IMR-90 (cell line): ENCODE data around the gene SLC22A25. TPM values are rescaled to one million over a fixed set of nuclear protein-coding genes. Genes with fewer than 3 reads are reported as not detected.

Experiments
- ATAC-seq: fragments of 200-7000 bp; cut with Tn5 transposase; 2 replicates; pipeline ENCODE4 v1.9.1; 2020; ENCODE audit warnings: low read depth, mild to moderate bottlenecking, moderate library complexity
- BruUV-seq: library from RNA; stranded (reverse); fragments of 400-500 nt; replicated peaks from 2 replicates; lab custom pipeline; 2021; lab: Mats Ljungman, UMichigan
- CTCF ChIA-PET: fragments of 300-600 bp; formaldehyde crosslinking; extraction: SDS; loops from one replicate; lab custom pipeline; 2021; ENCODE audit warnings: antibody characterized with exemption; lab: Yijun Ruan, JAX
- POLR2A ChIA-PET: fragments of 300-600 bp; sonication (Branson Sonifier 250); formaldehyde crosslinking; loops from one replicate; lab custom pipeline; 2022; ENCODE audit warnings: antibody characterized with exemption; ENCODE audit not compliant: unreplicated experiment; lab: Charles Lee
- DNase-seq: peaks from one replicate; pipeline ENCODE4 v3.0.0; 2013
- H2AFZ ChIP-seq: replicated peaks from 2 replicates; pipeline ENCODE3; 2013; ENCODE audit warnings: low read length, mild to moderate bottlenecking; ENCODE audit not compliant: poor library complexity
- H2AK5ac ChIP-seq: 2 replicates; pipeline ENCODE4 v1.6.1; 2013; ENCODE audit warnings: low read depth, low read length, inconsistent platforms
- H2AK9ac ChIP-seq: replicated peaks from 2 replicates; pipeline ENCODE3; 2013; ENCODE audit warnings: mild to moderate bottlenecking, low read depth, low read length, moderate library complexity; ENCODE audit not compliant: poor library complexity
- H2BK120ac ChIP-seq: 2 replicates; pipeline ENCODE4 v1.6.1; 2013; ENCODE audit warnings: low read depth, low read length, inconsistent platforms
- H2BK15ac ChIP-seq: 3 replicates; pipeline ENCODE4 v1.6.1; 2013; ENCODE audit warnings: low read depth, low read length, inconsistent platforms
- H2BK20ac ChIP-seq: 2 replicates; pipeline ENCODE4 v1.6.1; 2013; ENCODE audit warnings: low read depth, mild to moderate bottlenecking, inconsistent platforms, low read length, moderate library complexity
- H2BK5ac ChIP-seq: 2 replicates; pipeline ENCODE4 v1.6.1; 2013; ENCODE audit warnings: mild to moderate bottlenecking, low read depth, low read length, inconsistent platforms; ENCODE audit not compliant: poor library complexity, severe bottlenecking
- H3K14ac ChIP-seq: replicated peaks from 2 replicates; pipeline ENCODE4 v1.6.1; 2013; ENCODE audit warnings: low read depth, low read length, inconsistent platforms
- H3K18ac ChIP-seq: 2 replicates; pipeline ENCODE4 v1.6.1; 2013; ENCODE audit warnings: low read depth, low read length, control low read depth
- H3K23ac ChIP-seq: 2 replicates; pipeline ENCODE4 v1.6.1; 2013; ENCODE audit warnings: low read depth, low read length, inconsistent platforms
- H3K27ac ChIP-seq: 2 replicates; pipeline ENCODE4 v1.5.1; 2013; ENCODE audit warnings: mild to moderate bottlenecking, control low read depth, low read length; ENCODE audit not compliant: insufficient read depth
- H3K27me3 ChIP-seq: 2 replicates; pipeline ENCODE4 v1.6.1; 2013; ENCODE audit warnings: low read length; ENCODE audit not compliant: control insufficient read depth, insufficient read depth
- H3K36me3 ChIP-seq: 2 replicates; pipeline ENCODE4 v1.6.1; 2013; ENCODE audit warnings: low read length, mixed read lengths; ENCODE audit not compliant: control insufficient read depth, insufficient read depth
- H3K4ac ChIP-seq: 2 replicates; pipeline ENCODE4 v1.6.1; 2013; ENCODE audit warnings: low read depth, low read length, inconsistent platforms
- H3K4me1 ChIP-seq: 2 replicates; pipeline ENCODE4 v1.6.1; 2013; ENCODE audit warnings: low read length, mixed read lengths; ENCODE audit not compliant: control insufficient read depth, insufficient read depth
- H3K4me2 ChIP-seq: 2 replicates; pipeline ENCODE4 v1.6.1; 2013; ENCODE audit warnings: low read depth, mild to moderate bottlenecking, control low read depth, low read length, moderate library complexity
- H3K4me3 ChIP-seq: 2 replicates; pipeline ENCODE4 v1.5.1; 2013; ENCODE audit warnings: low read depth, mild to moderate bottlenecking, control low read depth, low read length, moderate library complexity; ENCODE audit not compliant: insufficient read depth
- H3K56ac ChIP-seq: 2 replicates; pipeline ENCODE4 v1.6.1; 2013; ENCODE audit warnings: low read length, inconsistent platforms; ENCODE audit not compliant: insufficient read depth; ENCODE audit errors: extremely low read depth
- H3K79me1 ChIP-seq, 2 experiments: 2 replicates each; pipeline ENCODE4 v1.6.1; 2013; ENCODE audit warnings: low read length in 2 of 2, inconsistent platforms in 1 of 2, low read depth in 1 of 2
- H3K9ac ChIP-seq: 2 replicates; pipeline ENCODE4 v1.6.1; 2013; ENCODE audit warnings: low read depth, low read length, control low read depth
- H3K9me1 ChIP-seq: 2 replicates; pipeline ENCODE4 v1.6.1; 2013; ENCODE audit warnings: low read length, inconsistent platforms; ENCODE audit not compliant: insufficient read depth
- H3K9me3 ChIP-seq: 2 replicates; pipeline ENCODE4 v1.6.1; 2013; ENCODE audit warnings: low read length; ENCODE audit not compliant: control insufficient read depth, insufficient read depth
- H4K20me1 ChIP-seq: 2 replicates; pipeline ENCODE4 v1.6.1; 2013; ENCODE audit warnings: low read length, inconsistent platforms; ENCODE audit not compliant: insufficient read depth
- H4K5ac ChIP-seq: 2 replicates; pipeline ENCODE4 v1.6.1; 2013; ENCODE audit warnings: mild to moderate bottlenecking, low read depth, low read length, control low read depth
- H4K8ac ChIP-seq, 2 experiments: 2 replicates each; pipeline ENCODE4 v1.6.1; 2013; ENCODE audit warnings: low read depth in 2 of 2, low read length in 2 of 2, control low read depth in 1 of 2, inconsistent platforms in 1 of 2
- H4K91ac ChIP-seq: 2 replicates; pipeline ENCODE4 v1.6.1; 2013; ENCODE audit warnings: low read depth, low read length, inconsistent platforms; ENCODE audit not compliant: insufficient read depth
- FOS ChIP-seq: fragments of 150-350 bp; IDR thresholded peaks from 2 replicates; pipeline ENCODE4 v1.6.1; 2016; ENCODE audit warnings: low read depth, low read length
- MAZ ChIP-seq: IDR thresholded peaks from 2 replicates; pipeline ENCODE4 v1.6.1; 2012; ENCODE audit warnings: low read depth, mild to moderate bottlenecking, low read length, improper control_type of control experiment, moderate library complexity, borderline replicate concordance
- MXI1 ChIP-seq: IDR thresholded peaks from 2 replicates; pipeline ENCODE4 v1.6.1; 2012; ENCODE audit warnings: low read depth, mild to moderate bottlenecking, low read length, moderate library complexity, borderline replicate concordance
- POLR2A ChIP-seq: IDR thresholded peaks from 2 replicates; pipeline ENCODE4 v1.6.1; 2012; ENCODE audit warnings: mild to moderate bottlenecking, low read depth, low read length
- RFX5 ChIP-seq: IDR thresholded peaks from 2 replicates; pipeline ENCODE4 v1.8.0; 2012; ENCODE audit warnings: low read depth, mild to moderate bottlenecking, low read length, moderate library complexity
- SMC3 ChIP-seq: fragments of 150-350 bp; IDR thresholded peaks from 2 replicates; pipeline ENCODE4 v1.6.1; 2016; ENCODE audit warnings: low read depth, mild to moderate bottlenecking, antibody characterized with exemption, low read length, moderate library complexity
- WGBS, 2 experiments: methylation state at CpG; one replicate each; pipeline versions ENCODE4 v1.1.5 to v1.1.7; 2013; ENCODE audit warnings: missing lambda C conversion rate in 2 of 2; ENCODE audit not compliant: insufficient read length in 1 of 2; ENCODE audit errors: extremely low coverage in 2 of 2; 5-methylcytosine and 5-hydroxymethylcytosine counted together
- dilution Hi-C: fragments of 300-500 bp; cut with HindIII; formaldehyde crosslinking; loops from one replicate; pipeline ENCODE4 v1.14.3; 2018; ENCODE audit warnings: low sequenced_read_pairs; ENCODE audit not compliant: unreplicated experiment
- in situ Hi-C: fragments of 300-500 bp; cut with MboI; formaldehyde crosslinking; loops from 3 replicates; pipeline ENCODE4 v1.14.3; 2019; ENCODE audit warnings: low sequenced_read_pairs, inconsistent platforms, mixed read lengths
- intact Hi-C: fragments of 100-400 bp; cut with micrococcal nuclease; formaldehyde crosslinking; loops from 2 replicates; pipeline ENCODE4 v1.10.0; 2022
- polyA plus RNA-seq, 3 experiments: library from polyadenylated mRNA; depleted of rRNA; stranded (reverse); fragments of >200 nt; gene quantifications; 2 replicates each; pipeline ENCODE4 v1.2.3, GENCODE V29; 2012; ENCODE audit warnings: low replicate concordance in 1 of 3
- total RNA-seq: library from RNA; depleted of rRNA; stranded (reverse); fragments of >200 nt; gene quantifications from 2 replicates; pipeline ENCODE4 v1.2.3, GENCODE V29; 2012

Gene SLC22A25
- total and polyA plus RNA-seq, 2 of the 4 experiments (the other 2 are of a cell fraction), result not detected

DNA sequence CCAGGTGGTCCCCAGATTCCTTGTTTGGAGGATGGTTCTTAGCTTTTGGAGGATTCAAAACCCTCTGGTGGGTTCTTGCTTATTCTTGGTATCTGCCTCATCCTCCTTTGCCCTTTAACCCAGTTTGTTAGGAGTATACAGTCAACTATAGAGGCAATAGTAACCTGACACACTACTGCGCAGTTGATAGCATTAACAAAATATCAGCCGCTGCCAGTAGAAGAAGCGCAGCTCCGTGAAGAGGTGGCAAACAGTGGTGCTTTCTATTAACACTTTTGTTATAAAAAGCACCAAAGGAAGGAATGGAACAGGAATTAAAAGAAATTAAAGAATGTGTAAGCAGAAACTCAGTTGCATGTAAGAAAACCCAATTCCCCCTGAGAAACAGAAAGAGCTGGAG, 29.3 kb downstream of the SLC22A25 start:
- Histone ChIP-seq H2BK15ac (no peak overlapping the region), H4K8ac (no peak overlapping the region), H3K27ac (no peak overlapping the region), H3K56ac (no peak overlapping the region), H2BK120ac (no peak overlapping the region), H3K79me1 (no peaks in the 10 kb centered on the region), H3K27me3 (0 out of 2 replicates have a peak, but pooled peaks cover 1% of the 10 kb centered on the region), H3K23ac (no peak overlapping the region), H4K20me1 (no peaks in the 10 kb centered on the region), H3K18ac (no peak overlapping the region), H2BK20ac (no peak overlapping the region), H3K9me1 (no peaks in the 10 kb centered on the region), H3K14ac (no peak overlapping the region), H4K91ac (no peak overlapping the region), H3K9ac (no peak overlapping the region), H3K36me3 (no peaks in the 10 kb centered on the region), H3K4ac (no peak overlapping the region), H2AK5ac (no peak overlapping the region), H2AFZ (no peak overlapping the region), H3K4me2 (no peak overlapping the region), H3K4me1 (no peaks in the 10 kb centered on the region), H3K9me3 (no peaks in the 10 kb centered on the region), H2AK9ac (no peak overlapping the region), H4K5ac (no peak overlapping the region), H2BK5ac (no peak overlapping the region), H3K4me3 (no peak overlapping the region)
- no CpG with 5 or more reads among the region's 4 CpGs for WGBS, 2 experiments
- no peak for DNase-seq
- dilution Hi-C loops, result no loop called here
- BruUV-seq, result no TSS peak
- intact Hi-C loops, result no loop called here
- ChIA-PET POLR2A (no interaction called here), CTCF (no interaction called here)
- no peak for TF ChIP-seq SMC3
- TF ChIP-seq POLR2A, result no peak
- TF ChIP-seq FOS, result no peak
- TF ChIP-seq MXI1, result no peak
- TF ChIP-seq MAZ, result no peak
- TF ChIP-seq RFX5, result no peak
- ATAC-seq, result no peak
- in situ Hi-C loops, result no loop called here
